ENCODE results near the gene BLCAP. TPM values are rescaled to one million over a fixed set of nuclear protein-coding genes. Genes with fewer than 3 reads are reported as not detected.

BLCAP gene
- total RNA-seq, 6 experiments from 2014 or later: 32.7 to 75.5 (median 47.8) TPM

GRCh38 chr20:37503256-37503927, 24.3 kb downstream of the BLCAP start:
- Histone ChIP-seq H3K27ac (no peak overlapping the region), H3K36me3 (no peaks in the 10 kb centered on the region), H3K4me1 (peaks cover 0 to 14% (median 3%) of the 10 kb centered on the region in 4 donors), H3K27me3 (no peaks in the 10 kb centered on the region), H3K4me3 (no peak overlapping the region), H3K9me3 (no peaks in the 10 kb centered on the region)
- ATAC-seq (peak in 3 of 4 donors; percentile 11 to 49 (median 30)), DNase-seq (peak in 1 of 3 donors; percentile 47)
- 64% methylated on average over 2 of the region's 3 CpGs for WGBS (ENCODE audit: insufficient coverage, low coverage, low lambda C conversion rate, missing lambda C conversion rate)
- intact Hi-C loops (cut with DNase I): no loop called here
- TF ChIP-seq CTCF (IDR thresholded peaks at IDR 0.05): no peak
- TF ChIP-seq POLR2A (IDR thresholded peaks at IDR 0.05): no peak

- no peak for TF ChIP-seq POLR2A (IDR thresholded peaks at IDR 0.05)
- TF ChIP-seq CTCF (IDR thresholded peaks at IDR 0.05): no peak
- intact Hi-C loops (cut with DNase I): no loop called here
- Histone ChIP-seq H3K36me3 (no peaks in the 10 kb centered on the region), H3K4me3 (no peak overlapping the region), H3K9me3 (no peaks in the 10 kb centered on the region), H3K27me3 (no peaks in the 10 kb centered on the region), H3K27ac (no peak overlapping the region), H3K4me1 (peaks cover 0 to 14% (median 3%) of the 10 kb centered on the region in 4 donors)
- peak in 1 of 3 donors; percentile 10 for DNase-seq
- WGBS (ENCODE audit: insufficient coverage, low coverage, low lambda C conversion rate, missing lambda C conversion rate): 83% methylated on average over 2 of the region's 2 CpGs
- no peak for ATAC-seq
Measured at GRCh38 chr20:37502654-37503053, 25.0 kb downstream of the BLCAP start.

- TF ChIP-seq POLR2A (IDR thresholded peaks at IDR 0.05): no peak
- TF ChIP-seq CTCF (IDR thresholded peaks at IDR 0.05): no peak
- Histone ChIP-seq H3K27ac (no peak overlapping the region), H3K36me3 (no peaks in the 10 kb centered on the region), H3K27me3 (no peaks in the 10 kb centered on the region), H3K9me3 (no peaks in the 10 kb centered on the region), H3K4me1 (peaks cover 0 to 14% (median 3%) of the 10 kb centered on the region in 4 donors), H3K4me3 (no peak overlapping the region)
- WGBS (ENCODE audit: insufficient coverage, low coverage, low lambda C conversion rate, missing lambda C conversion rate): 56% methylated on average over 2 of the region's 7 CpGs
- peak in 1 of 3 donors; percentile 36 for DNase-seq
- intact Hi-C loops (cut with DNase I): no loop called here
- peak in 1 of 4 donors; percentile 9 for ATAC-seq
Measured at GRCh38 chr20:37501940-37502339, 25.7 kb downstream of the BLCAP start.

GRCh38 chr20:37500311-37500710, 27.4 kb downstream of the BLCAP start:
- peak in 1 of 3 donors; percentile 33 for DNase-seq
- intact Hi-C loops (cut with DNase I): no loop called here

More at GRCh38 chr20:37500311-37500710, 27.4 kb downstream of the BLCAP start:
- Histone ChIP-seq H3K27me3 (no peaks in the 10 kb centered on the region), H3K27ac (no peak overlapping the region), H3K36me3 (no peaks in the 10 kb centered on the region), H3K4me1 (peaks cover 0 to 3% (median under 1%) of the 10 kb centered on the region in 4 donors), H3K4me3 (no peak overlapping the region), H3K9me3 (no peaks in the 10 kb centered on the region)
- 94% methylated on average over 4 of the region's 7 CpGs for WGBS (ENCODE audit: insufficient coverage, low coverage, low lambda C conversion rate, missing lambda C conversion rate)
- no peak for TF ChIP-seq CTCF (IDR thresholded peaks at IDR 0.05)
- no peak for TF ChIP-seq POLR2A (IDR thresholded peaks at IDR 0.05)
- ATAC-seq: no peak

Data from right lobe of liver (tissue), 6 donors.